ENCODE data around the gene MAN2B1.

The MAN2B1 gene

GRCh38 chr19:12675940-12676339 lies 9.4 kb upstream of the MAN2B1 start:
- no peak overlapping the region for H3K4me3 ChIP-seq (ENCODE audit: low read length)
- TF ChIP-seq CTCF (conservative IDR thresholded peaks at IDR 0.05; ENCODE audit: low read depth, low read length) = no peak
- DNase-seq (ENCODE audit: low read depth) = no peak

GRCh38 chr19:12675399-12675798 lies 8.9 kb upstream of the MAN2B1 start:
- H3K4me3 ChIP-seq (ENCODE audit: low read length) = no peak overlapping the region
- no peak for DNase-seq (ENCODE audit: low read depth)
- no peak for TF ChIP-seq CTCF (conservative IDR thresholded peaks at IDR 0.05; ENCODE audit: low read depth, low read length)

- no peak for TF ChIP-seq CTCF (conservative IDR thresholded peaks at IDR 0.05; ENCODE audit: low read depth, low read length)
- DNase-seq (ENCODE audit: low read depth) = no peak
- H3K4me3 ChIP-seq (ENCODE audit: low read length) = no peak overlapping the region
These were observed 6.2 kb upstream of the MAN2B1 start for GRCh38 chr19:12672744-12673143.

GRCh38 chr19:12670159-12670928 lies 3.8 kb upstream of the MAN2B1 start:
- peak overlapping the region; percentile 96 for H3K4me3 ChIP-seq (ENCODE audit: low read length)
- no peak for DNase-seq (ENCODE audit: low read depth)
- no peak for TF ChIP-seq CTCF (conservative IDR thresholded peaks at IDR 0.05; ENCODE audit: low read depth, low read length)

GRCh38 chr19:12669270-12670158 lies 3.0 kb upstream of the MAN2B1 start:
- TF ChIP-seq CTCF (conservative IDR thresholded peaks at IDR 0.05; ENCODE audit: low read depth, low read length) = no peak
- DNase-seq (ENCODE audit: low read depth) = peak; percentile 48
- peak overlapping the region; percentile 96 for H3K4me3 ChIP-seq (ENCODE audit: low read length)

- H3K4me3 ChIP-seq (ENCODE audit: low read length) = peak overlapping the region; percentile 96
- DNase-seq (ENCODE audit: low read depth) = no peak
- TF ChIP-seq CTCF (conservative IDR thresholded peaks at IDR 0.05; ENCODE audit: low read depth, low read length) = no peak
These were observed 2.4 kb upstream of the MAN2B1 start for GRCh38 chr19:12668932-12669269.

All from retinal pigment epithelial cell (primary cell).